T-helper 9 cell (primary cell): ENCODE results near the gene PIGO.
A peak's percentile ranks its signal among the peaks of the same experiment; 100 is the strongest.

Experiments used
- DNase-seq: peaks from one replicate; pipeline ENCODE4 v3.0.0-alpha.2; 2020
- total RNA-seq, 2 donors: gene quantifications; one replicate each; lab custom pipeline; 2026; lab: John Stamatoyannopoulos, UW

The PIGO gene
- 26.1 to 28.6 reads per million in 2 donors for total RNA-seq

DNA sequence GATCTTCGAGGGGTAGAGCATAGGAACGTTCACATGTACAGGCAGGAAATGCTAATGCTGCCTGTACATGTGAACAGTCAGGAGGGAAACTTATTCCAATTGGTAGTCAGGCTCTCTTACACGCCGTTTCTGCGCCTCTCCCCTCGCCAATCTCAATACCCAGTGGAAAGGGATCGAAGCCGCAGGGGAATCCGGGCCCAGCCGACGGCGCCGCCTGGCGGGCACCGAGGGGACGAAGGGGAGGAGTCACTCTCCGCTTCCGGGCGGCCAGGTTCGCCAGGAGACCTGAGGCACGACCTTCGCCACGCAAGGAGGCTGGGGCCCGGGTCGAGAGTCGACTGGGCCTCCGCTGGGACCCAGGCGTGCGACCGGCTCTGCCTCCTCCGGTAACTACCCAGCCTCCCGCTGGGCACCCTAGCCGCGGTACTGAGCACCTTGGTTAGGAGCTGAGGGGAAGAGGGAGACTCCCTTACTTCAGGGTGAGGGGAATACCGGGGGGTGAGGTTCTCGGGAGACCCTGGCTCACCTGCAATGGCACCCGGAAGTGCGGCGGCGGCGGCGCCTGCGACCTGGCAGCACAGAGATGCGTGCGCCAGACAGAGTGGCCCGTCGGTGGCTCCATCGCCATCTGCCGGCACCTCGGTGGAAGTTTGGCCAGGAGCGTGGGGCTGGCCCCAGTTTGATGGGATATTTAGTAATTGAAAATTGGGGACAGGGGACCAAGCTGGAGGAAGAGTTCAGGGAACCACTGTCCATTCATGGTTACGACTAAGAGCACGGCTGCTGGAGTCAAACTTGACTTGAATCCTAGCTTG lies at the start of gene PIGO:
Gene PIGO, minus strand, starts transcription at position 557 of the 815 bp plus-strand sequence. CDS start 1,026 bp downstream, outside the sequence.
- DNase-seq = peak; percentile 84

- DNase-seq = no peak
Measured at GRCh38 chr9:35142037-35142436, 45.6 kb upstream of the PIGO start.

DNA sequence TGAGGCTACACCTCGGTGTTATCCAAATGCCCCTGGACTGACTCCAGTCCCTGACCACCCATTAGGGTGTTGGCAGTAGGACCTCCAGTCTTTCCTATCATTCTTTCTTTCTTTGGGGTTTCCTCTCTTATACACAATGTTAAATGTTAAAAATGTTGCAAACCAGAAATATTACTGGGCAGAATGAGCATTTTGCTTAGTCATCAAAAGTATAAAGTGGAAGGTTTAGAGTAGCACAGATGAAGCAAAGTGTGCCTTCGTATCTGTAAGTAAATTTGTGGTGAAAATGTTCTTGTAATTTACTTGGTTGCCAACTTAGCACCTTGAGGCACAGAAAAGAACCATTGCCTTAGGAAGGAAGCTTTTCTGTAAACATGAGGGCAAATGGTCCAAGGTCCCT lies 43.7 kb upstream of the PIGO start:
- no peak for DNase-seq

- DNase-seq = no peak
Measured at GRCh38 chr9:35136866-35137265, 40.5 kb upstream of the PIGO start.

GRCh38 chr9:35135988-35136387 lies 39.6 kb upstream of the PIGO start:
- DNase-seq = no peak

DNA sequence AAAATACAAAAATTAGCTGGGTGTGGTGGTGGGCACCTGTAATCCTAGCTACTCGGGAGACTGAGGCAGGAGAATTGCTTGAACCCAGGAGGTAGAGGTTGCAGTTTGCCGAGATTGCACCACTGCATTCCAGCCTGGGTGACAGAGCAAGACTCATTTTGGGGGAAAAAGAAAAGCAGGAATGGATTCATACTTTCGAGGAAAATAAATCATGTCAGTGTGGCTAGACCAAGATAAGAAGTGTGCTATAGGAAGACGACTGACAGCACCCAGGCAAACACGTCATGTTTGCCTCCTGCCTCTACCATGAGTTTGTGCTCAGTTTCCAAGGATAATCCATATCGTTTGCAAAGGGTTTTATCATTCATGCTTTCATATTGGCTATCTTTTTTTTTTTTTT lies 38.5 kb upstream of the PIGO start:
- no peak for DNase-seq

DNA sequence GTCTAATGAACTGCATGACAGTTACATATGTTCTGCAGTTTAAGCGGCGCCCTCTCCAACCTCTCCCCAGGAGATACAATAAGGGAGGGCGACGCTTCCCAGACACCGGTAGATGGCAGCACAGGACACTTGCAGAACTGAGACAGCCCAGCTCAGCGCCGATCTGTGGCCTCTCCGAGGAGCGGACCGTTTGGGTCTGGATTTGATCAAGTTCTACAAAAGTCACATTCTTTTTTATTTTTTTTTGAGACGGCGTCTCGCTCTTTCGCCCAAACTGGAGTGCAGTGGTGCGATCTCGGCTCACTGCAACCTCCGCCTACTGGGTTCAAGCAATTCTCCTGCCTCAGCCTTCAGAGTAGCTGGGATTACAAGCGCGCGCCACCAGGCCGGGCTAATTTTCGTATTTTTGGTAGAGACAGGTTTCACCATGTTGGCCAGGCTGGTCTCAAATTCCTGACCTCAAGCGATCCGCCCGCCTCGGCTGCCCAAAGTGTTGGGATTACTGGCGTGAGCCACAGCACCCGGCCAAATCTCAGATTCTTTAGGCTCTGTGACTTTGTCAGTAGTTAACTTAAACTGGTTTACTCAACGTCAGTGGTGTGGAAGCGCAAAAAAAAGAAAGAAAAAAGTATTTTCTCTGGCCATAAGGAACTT lies 20.6 kb upstream of the PIGO start:
- DNase-seq = peak; percentile 86

DNA sequence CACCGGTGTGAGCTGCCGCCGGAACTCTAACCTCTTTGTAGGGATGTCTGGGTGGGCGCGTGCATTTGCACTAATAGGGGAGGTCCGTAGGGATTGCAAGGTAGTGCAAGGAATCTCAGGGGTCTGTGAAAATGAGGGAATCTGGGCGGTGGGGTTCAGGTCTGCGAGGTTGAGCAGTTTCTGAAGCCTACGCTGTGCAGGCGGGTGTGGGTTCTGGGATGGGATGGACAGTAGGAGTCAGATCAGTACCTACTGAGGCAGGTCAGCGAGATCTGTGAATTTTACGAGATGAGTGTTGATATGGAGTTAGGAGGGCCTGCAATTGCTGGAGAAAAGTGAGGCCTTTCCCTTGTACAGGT lies 20.1 kb upstream of the PIGO start:
- DNase-seq = no peak

- DNase-seq = peak; percentile 92
Measured at GRCh38 chr9:35115680-35116538, 19.5 kb upstream of the PIGO start, which contains the start of gene ATOSB. Gene ATOSB (minus strand): TSS chr9:35115862. CDS start chr9:35108274, 7,588 bp downstream.

DNA sequence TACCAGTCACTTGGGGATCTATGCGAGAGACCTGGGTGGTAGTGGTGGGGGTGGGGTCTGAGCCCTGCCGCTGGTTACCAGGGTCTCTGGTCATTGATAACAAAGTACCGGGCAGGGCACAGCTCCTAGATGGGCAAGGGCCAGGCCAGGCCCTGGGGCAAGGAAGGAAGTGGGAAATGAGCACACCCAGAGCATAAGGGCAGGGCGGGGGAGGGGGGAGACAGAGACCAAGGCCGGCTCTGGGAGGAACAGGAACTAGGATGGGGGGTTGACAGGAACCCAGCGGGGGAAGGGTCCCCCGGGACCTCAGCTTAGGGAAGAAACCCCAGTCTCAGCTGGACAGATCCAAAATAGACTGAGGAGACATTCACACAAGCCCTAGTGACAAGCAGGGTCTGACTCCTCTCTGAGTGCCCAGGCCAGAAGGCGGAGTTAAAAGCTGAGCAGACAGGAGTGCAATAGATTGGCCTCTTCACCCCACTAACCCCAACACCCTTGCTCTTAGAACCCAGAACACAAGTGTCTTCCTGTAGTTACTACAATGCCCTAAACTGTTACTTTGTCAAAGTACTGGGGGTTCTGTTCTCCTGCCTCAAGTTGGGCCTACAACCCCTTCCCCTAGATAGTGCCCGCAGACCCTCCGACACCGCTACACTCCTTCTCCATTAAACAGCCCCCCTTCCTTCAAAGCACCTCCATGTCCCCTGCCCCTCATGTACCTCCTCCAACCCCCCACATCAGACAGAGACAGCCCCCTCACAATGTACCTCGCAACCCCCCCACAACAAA lies 18.6 kb upstream of the PIGO start:
- no peak for DNase-seq

- DNase-seq = peak; percentile 61
Measured at GRCh38 chr9:35114113-35114839, 17.9 kb upstream of the PIGO start.

GRCh38 chr9:35112257-35113020 lies 16.0 kb upstream of the PIGO start:
- no peak for DNase-seq

GRCh38 chr9:35111001-35111933 lies 14.9 kb upstream of the PIGO start:
- DNase-seq = peak; percentile 93

DNA sequence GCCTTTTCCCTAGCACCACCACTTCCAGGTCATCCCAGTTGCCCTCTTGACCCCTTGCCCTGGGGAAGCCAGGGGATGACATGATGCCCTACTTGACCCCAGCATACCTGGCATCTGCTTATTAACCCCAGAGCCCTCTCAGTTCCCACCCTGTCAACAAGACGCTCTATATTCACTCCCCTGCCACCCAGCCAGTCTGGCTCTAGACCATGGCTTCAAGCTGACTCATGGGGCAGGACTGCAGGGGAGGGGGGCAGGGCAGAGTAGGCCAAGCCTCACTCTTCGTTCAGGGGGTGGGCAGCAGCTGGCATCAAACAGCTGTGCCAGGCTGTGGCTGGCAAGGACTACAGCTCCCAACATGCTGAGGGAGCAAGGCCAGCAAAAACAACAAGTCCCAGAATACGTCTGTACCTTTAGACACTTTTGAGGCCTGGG lies 14.0 kb upstream of the PIGO start:
- no peak for DNase-seq

- DNase-seq = no peak
Measured at GRCh38 chr9:35108946-35109575, 12.7 kb upstream of the PIGO start.

GRCh38 chr9:35108461-35108860 lies 12.1 kb upstream of the PIGO start:
- DNase-seq = no peak

GRCh38 chr9:35107297-35108290 lies 11.2 kb upstream of the PIGO start:
- no peak for DNase-seq

- DNase-seq = no peak
Measured at GRCh38 chr9:35106343-35106730, 9.9 kb upstream of the PIGO start.
